Spleen (tissue), 11 donors: ENCODE data around the gene DAZL. TPM values are rescaled to one million over a fixed set of nuclear protein-coding genes. Genes with fewer than 3 reads are reported as not detected.
A peak's percentile ranks its signal among the peaks of the same experiment; 100 is the strongest.

Experiments used
- DNase-seq: peaks from one replicate; pipeline ENCODE4 v3.0.0-alpha.2; 2020
- H3K27ac ChIP-seq, 8 donors: fragments of 200-600 bp; sonication (generic) in 7 of 8; 1 replicate in 4 of 8; 2 replicates in 4 of 8; pipeline versions ENCODE4 v1.5.0 to v1.8.0; 2016 to 2021; ENCODE audit warnings: inconsistent platforms in 4 of 8, mild to moderate bottlenecking in 4 of 8, moderate library complexity in 1 of 8
- H3K27me3 ChIP-seq, 7 donors: fragments of 200-600 bp; sonication (generic) in 6 of 7; replicated peaks in 1 of 7; 1 replicate in 4 of 7; 2 replicates in 3 of 7; pipeline versions ENCODE4 v1.5.0 to v1.8.0; 2016 to 2021; ENCODE audit warnings: inconsistent platforms in 3 of 7, mild to moderate bottlenecking in 1 of 7
- H3K36me3 ChIP-seq, 6 donors: fragments of 200-600 bp; sonication (generic) in 5 of 6; 1 replicate in 4 of 6; 2 replicates in 2 of 6; pipeline versions ENCODE4 v1.5.0 to v1.8.0; 2016 to 2021; ENCODE audit warnings: inconsistent platforms in 2 of 6
- H3K4me1 ChIP-seq, 6 donors: fragments of 200-600 bp; sonication (generic) in 5 of 6; 1 replicate in 3 of 6; 2 replicates in 3 of 6; pipeline versions ENCODE4 v1.5.0 to v1.8.0; 2016 to 2021; ENCODE audit warnings: inconsistent platforms in 3 of 6
- H3K4me3 ChIP-seq, 8 donors: fragments of 200-600 bp; sonication (generic) in 7 of 8; 1 replicate in 4 of 8; 2 replicates in 4 of 8; pipeline versions ENCODE4 v1.5.0 to v1.8.0; 2016 to 2021; ENCODE audit warnings: inconsistent platforms in 4 of 8, mild to moderate bottlenecking in 4 of 8, moderate library complexity in 2 of 8
- H3K9me3 ChIP-seq, 8 donors: fragments of 200-600 bp; sonication (generic) in 7 of 8; 1 replicate in 4 of 8; 2 replicates in 4 of 8; pipeline versions ENCODE4 v1.5.0 to v1.8.0; 2016 to 2021; ENCODE audit warnings: inconsistent platforms in 4 of 8
- POLR2A ChIP-seq, 3 donors: fragments of 450-650 bp; IDR thresholded peaks; one replicate each; pipeline ENCODE4 v1.5.1; 2017; ENCODE audit warnings: antibody characterized with exemption in 3 of 3, mild to moderate bottlenecking in 1 of 3
- POLR2AphosphoS5 ChIP-seq, 3 donors: sonication (generic); formaldehyde crosslinking; IDR thresholded peaks; one replicate each; pipeline ENCODE4 v1.5.1; 2017; ENCODE audit warnings: antibody characterized with exemption in 3 of 3
- WGBS, 5 donors: extraction: QIAGEN DNeasy Blood & Tissue Kit in 3 of 5; methylation state at CpG; one replicate each; pipeline versions ENCODE4 v1.1.5 to v1.1.7; 2013 to 2018; 5-methylcytosine and 5-hydroxymethylcytosine counted together
- intact Hi-C: fragments of 100-400 bp; cut with DNase I; formaldehyde crosslinking; loops from one replicate; pipeline ENCODE4 v1.15.0; 2023; ENCODE audit warnings: low total_unique reads
- polyA plus RNA-seq, 3 donors: library from polyadenylated mRNA; stranded (reverse); fragments of 200-250 nt; gene quantifications; one replicate each; pipeline ENCODE4 v1.2.1, GENCODE V29; 2013
- total RNA-seq, 7 donors: library from RNA; depleted of rRNA in 3 of 7; stranded (reverse); fragments of >200 nt in 3 of 7; fragmentation: NEBNext Ultra II Directional in 4 of 7; extraction: Animal tissue kit (Norgen Biotek cat#: 25700) in 4 of 7; gene quantifications; one replicate each; pipeline versions ENCODE4 v1.1.0 to v1.2.1, GENCODE V29; 2016 to 2021
- TF ChIP-seq, protein P1 (sequence below), 11 experiments: fragments of 200-600 bp in 7 of 11; fragments of 450-650 bp in 4 of 11; sonication (generic) in 4 of 11; IDR thresholded peaks in 8 of 11; conservative IDR thresholded peaks in 3 of 11; 1 replicate in 7 of 11; 2 replicates in 4 of 11; pipeline versions ENCODE4 v1.4.0 to v1.8.0; 2016 to 2021; ENCODE audit warnings: antibody characterized with exemption in 11 of 11, inconsistent platforms in 4 of 11, mild to moderate bottlenecking in 1 of 11
- donor health status: healthy with polysubstance abuse.
- donor health status: DM: no; HTN: no; CAD: no; lungs with moderate emphysema.
- donor health status: DM: no; HTN: no; CAD: no.
- donor health status: Bipolar disorder and iron deficiency.
- donor health status: healthy.
- donor health status: DM: no; HTN: no; CAD: no.
- donor health status: DM: yes; HTN: yes; CAD: no.

DAZL gene
- total and polyA plus RNA-seq, 10 donors, result 0.04 to 0.51 (median 0.30) TPM; not detected in 5

DNA sequence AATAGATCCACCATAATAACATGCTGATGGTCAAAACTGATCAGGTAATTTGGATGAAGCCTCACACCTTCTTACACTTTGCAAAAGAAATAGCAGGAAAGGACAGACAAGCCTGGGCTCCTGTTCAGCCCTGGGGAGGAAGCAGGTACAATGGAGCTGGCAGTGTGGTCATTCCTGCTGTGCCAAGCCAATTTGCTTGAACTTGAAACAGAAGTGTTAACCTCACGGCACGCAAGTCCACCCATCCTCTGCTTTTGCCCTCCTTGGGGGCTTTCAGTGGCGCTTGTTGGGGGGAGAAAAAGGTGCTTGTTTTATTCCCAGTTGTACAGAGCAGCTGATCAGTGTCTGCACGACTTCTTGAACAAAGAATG lies 54.9 kb downstream of the DAZL start:
- Histone ChIP-seq H3K27me3 (no peaks in the 10 kb centered on the region), H3K9me3 (peaks cover 0 to 5% (median 0%) of the 10 kb centered on the region in 8 donors), H3K4me3 (peak overlapping the region in 2 of 8 donors; percentile 8 to 15), H3K36me3 (no peaks in the 10 kb centered on the region), H3K4me1 (peaks cover 0 to 23% (median 7%) of the 10 kb centered on the region in 6 donors), H3K27ac (no peak overlapping the region)
- intact Hi-C loops, result loop anchor here (2.0 kb wide), 1 partner anchor 259 kb away; no protein-coding TSS in a partner anchor
- DNase-seq, result no peak
- TF ChIP-seq, protein P1, sequence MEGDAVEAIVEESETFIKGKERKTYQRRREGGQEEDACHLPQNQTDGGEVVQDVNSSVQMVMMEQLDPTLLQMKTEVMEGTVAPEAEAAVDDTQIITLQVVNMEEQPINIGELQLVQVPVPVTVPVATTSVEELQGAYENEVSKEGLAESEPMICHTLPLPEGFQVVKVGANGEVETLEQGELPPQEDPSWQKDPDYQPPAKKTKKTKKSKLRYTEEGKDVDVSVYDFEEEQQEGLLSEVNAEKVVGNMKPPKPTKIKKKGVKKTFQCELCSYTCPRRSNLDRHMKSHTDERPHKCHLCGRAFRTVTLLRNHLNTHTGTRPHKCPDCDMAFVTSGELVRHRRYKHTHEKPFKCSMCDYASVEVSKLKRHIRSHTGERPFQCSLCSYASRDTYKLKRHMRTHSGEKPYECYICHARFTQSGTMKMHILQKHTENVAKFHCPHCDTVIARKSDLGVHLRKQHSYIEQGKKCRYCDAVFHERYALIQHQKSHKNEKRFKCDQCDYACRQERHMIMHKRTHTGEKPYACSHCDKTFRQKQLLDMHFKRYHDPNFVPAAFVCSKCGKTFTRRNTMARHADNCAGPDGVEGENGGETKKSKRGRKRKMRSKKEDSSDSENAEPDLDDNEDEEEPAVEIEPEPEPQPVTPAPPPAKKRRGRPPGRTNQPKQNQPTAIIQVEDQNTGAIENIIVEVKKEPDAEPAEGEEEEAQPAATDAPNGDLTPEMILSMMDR (IDR thresholded peaks at IDR 0.05 in 8 of 11, conservative IDR thresholded peaks at IDR 0.05 in 3 of 11), result no peak
- TF ChIP-seq POLR2AphosphoS5 (IDR thresholded peaks at IDR 0.05) (no peak), POLR2A (IDR thresholded peaks at IDR 0.05) (no peak)
- 43 to 70% (median 59%) methylated on average over 4 of the region's 4 CpGs for WGBS, 5 donors

GRCh38 chr3:16548721-16549120 lies 56.5 kb downstream of the DAZL start:
- TF ChIP-seq, protein P1 (IDR thresholded peaks at IDR 0.05 in 8 of 11, conservative IDR thresholded peaks at IDR 0.05 in 3 of 11), result no peak
- TF ChIP-seq POLR2AphosphoS5 (IDR thresholded peaks at IDR 0.05), result no peak
- no peak for TF ChIP-seq POLR2A (IDR thresholded peaks at IDR 0.05)
- WGBS, 5 donors, result 80 to 91% (median 82%) methylated on average over 4 of the region's 4 CpGs

DNA sequence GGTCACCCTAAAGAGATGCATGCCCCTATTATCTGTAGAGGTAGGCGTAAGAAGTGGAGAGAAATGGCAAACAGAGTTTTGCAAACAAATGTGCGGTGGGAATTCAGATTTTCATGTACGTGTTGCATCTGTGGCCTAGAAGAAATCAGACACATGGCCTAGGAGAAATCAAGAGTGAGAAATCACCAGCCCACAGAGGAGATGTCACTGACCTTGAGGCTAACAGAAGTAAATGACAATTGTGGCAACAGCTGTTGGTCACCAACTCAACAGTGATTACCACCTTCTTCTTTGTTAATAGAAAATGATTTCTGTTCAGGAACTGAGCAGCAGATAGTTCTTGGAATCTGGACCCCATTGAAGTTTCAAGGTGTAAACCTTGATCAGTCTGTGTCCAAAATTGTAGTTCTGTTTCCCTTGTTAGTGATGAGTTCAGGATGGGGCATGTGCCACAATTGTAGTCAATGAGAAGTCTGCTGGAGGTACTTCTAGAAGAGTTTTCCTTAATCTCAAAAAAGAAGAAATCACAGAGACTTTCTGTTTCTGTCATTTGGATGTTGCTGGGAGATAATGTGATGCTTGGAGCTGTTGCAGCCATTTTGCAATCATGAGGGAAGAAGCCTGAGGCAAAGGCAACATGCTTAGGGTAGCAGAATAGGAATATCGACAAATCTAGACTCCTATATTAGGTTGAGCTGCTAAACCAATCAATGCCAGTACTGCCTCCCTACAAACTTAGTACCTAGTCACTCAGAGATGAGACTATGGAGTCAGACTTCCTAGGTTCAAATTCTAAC lies 57.5 kb downstream of the DAZL start:
- 87 to 93% (median 91%) methylated on average over 4 of the region's 4 CpGs for WGBS, 5 donors
- H3K27me3 ChIP-seq, result no peaks in the 10 kb centered on the region
- intact Hi-C loops, result no loop called here

More at GRCh38 chr3:16548721-16549120, 56.5 kb downstream of the DAZL start:
- DNase-seq, result no peak
- H3K4me1 ChIP-seq, result peaks cover 0 to 23% (median 7%) of the 10 kb centered on the region in 6 donors
- intact Hi-C loops, result no loop called here
- H3K36me3 ChIP-seq, result no peaks in the 10 kb centered on the region
- no peak overlapping the region for H3K27ac ChIP-seq
- H3K4me3 ChIP-seq, result no peak overlapping the region
- peaks cover 0 to 5% (median 0%) of the 10 kb centered on the region in 8 donors for H3K9me3 ChIP-seq
- no peaks in the 10 kb centered on the region for H3K27me3 ChIP-seq

More for the DNA sequence above, 57.5 kb downstream of the DAZL start:
- TF ChIP-seq POLR2AphosphoS5 (IDR thresholded peaks at IDR 0.05) (no peak), POLR2A (IDR thresholded peaks at IDR 0.05) (no peak)
- TF ChIP-seq, protein P1 (IDR thresholded peaks at IDR 0.05 in 8 of 11, conservative IDR thresholded peaks at IDR 0.05 in 3 of 11), result no peak
- Histone ChIP-seq H3K36me3 (no peaks in the 10 kb centered on the region), H3K9me3 (peaks cover 0 to 5% (median 0%) of the 10 kb centered on the region in 8 donors), H3K4me3 (no peak overlapping the region), H3K27ac (no peak overlapping the region), H3K4me1 (peaks cover 0 to 23% (median 7%) of the 10 kb centered on the region in 6 donors)
- DNase-seq, result no peak
